K562 (cell line): ENCODE results near the gene ERVK3-1. TPM values are rescaled to one million over a fixed set of nuclear protein-coding genes. Genes with fewer than 3 reads are reported as not detected.

Experiments
- BCOR ChIP-seq: fragments of 450-650 bp; IDR thresholded peaks from 2 replicates; pipeline ENCODE4 v1.6.1; 2016
- DNMT1 ChIP-seq: fragments of 450-650 bp; IDR thresholded peaks from 2 replicates; pipeline ENCODE4 v1.6.1; 2016; ENCODE audit warnings: antibody characterized with exemption, mild to moderate bottlenecking
- HNRNPLL ChIP-seq: fragments of 200-400 bp; formaldehyde crosslinking; IDR thresholded peaks from 2 replicates; pipeline ENCODE4 v1.6.1; 2017; ENCODE audit warnings: low read length, low read depth, mild to moderate bottlenecking; ENCODE audit not compliant: poor library complexity, severe bottlenecking
- SRSF3 ChIP-seq: fragments of 200-400 bp; formaldehyde crosslinking; IDR thresholded peaks from 2 replicates; pipeline ENCODE4 v1.6.1; 2016; ENCODE audit warnings: mild to moderate bottlenecking, low read length, moderate library complexity; ENCODE audit not compliant: insufficient read depth
- polyA plus RNA-seq, 8 experiments: library from polyadenylated mRNA; depleted of rRNA in 4 of 8; stranded (reverse) in 5 of 8; unstranded in 3 of 8; fragments of >200 nt; fragmentation: Nextera tagmentation in 2 of 8; fragmentation: Illumina TruSeq in 1 of 8; extraction: Ambion mirVana in 2 of 8; extraction: Trizol in 1 of 8; gene quantifications; 2 replicates each; pipeline versions ENCODE4 v1.2.1 to v1.2.3, GENCODE V29; 2011 to 2014; ENCODE audit warnings: inconsistent platforms in 1 of 8, missing spikeins in 1 of 8
- total RNA-seq, 7 experiments: library from RNA; depleted of rRNA in 6 of 7; stranded (reverse); fragments of >200 nt in 6 of 7; fragmentation: Illumina TruSeq in 2 of 7; extraction: Trizol in 2 of 7; gene quantifications; 2 replicates each; pipeline versions ENCODE4 v1.2.1 to v1.2.3, GENCODE V29; 2011 to 2021; ENCODE audit warnings: low replicate concordance in 1 of 7
- TF ChIP-seq, protein P1 (sequence below): IDR thresholded peaks from 3 replicates; pipeline ENCODE4 v1.6.1; 2011; ENCODE audit warnings: borderline replicate concordance, mild to moderate bottlenecking, moderate library complexity; ENCODE audit not compliant: insufficient read length; ENCODE audit errors: extremely low read depth
- TF ChIP-seq, protein P2 (sequence below), 2 experiments: fragments of 450-650 bp in 1 of 2; sonication (generic) in 1 of 2; formaldehyde crosslinking in 1 of 2; IDR thresholded peaks; 2 replicates each; pipeline versions ENCODE4 v1.7.1 to v1.9.0; 2016 to 2022; ENCODE audit warnings: inconsistent platforms in 1 of 2, mild to moderate bottlenecking in 1 of 2, missing genetic modification reagents in 1 of 2
- TF ChIP-seq, protein P3 (sequence below): fragments of 450-650 bp; conservative IDR thresholded peaks from 2 replicates; pipeline ENCODE4 v1.6.1; 2016; ENCODE audit warnings: missing genetic modification characterization, low read depth, mild to moderate bottlenecking, missing compliant biosample characterization, moderate library complexity
- TF ChIP-seq, protein P4 (sequence below): fragments of 250-450 bp; sonication (Bioruptor Pico); IDR thresholded peaks from 2 replicates; pipeline ENCODE4 v1.5.1; 2021; ENCODE audit warnings: mild to moderate bottlenecking

ERVK3-1 gene
- total and polyA plus RNA-seq, 9 of the 15 experiments (the other 6 are each of a cell fraction or from before 2014, with no cell fraction given), result 87.6 to 299 (median 119) TPM

DNA sequence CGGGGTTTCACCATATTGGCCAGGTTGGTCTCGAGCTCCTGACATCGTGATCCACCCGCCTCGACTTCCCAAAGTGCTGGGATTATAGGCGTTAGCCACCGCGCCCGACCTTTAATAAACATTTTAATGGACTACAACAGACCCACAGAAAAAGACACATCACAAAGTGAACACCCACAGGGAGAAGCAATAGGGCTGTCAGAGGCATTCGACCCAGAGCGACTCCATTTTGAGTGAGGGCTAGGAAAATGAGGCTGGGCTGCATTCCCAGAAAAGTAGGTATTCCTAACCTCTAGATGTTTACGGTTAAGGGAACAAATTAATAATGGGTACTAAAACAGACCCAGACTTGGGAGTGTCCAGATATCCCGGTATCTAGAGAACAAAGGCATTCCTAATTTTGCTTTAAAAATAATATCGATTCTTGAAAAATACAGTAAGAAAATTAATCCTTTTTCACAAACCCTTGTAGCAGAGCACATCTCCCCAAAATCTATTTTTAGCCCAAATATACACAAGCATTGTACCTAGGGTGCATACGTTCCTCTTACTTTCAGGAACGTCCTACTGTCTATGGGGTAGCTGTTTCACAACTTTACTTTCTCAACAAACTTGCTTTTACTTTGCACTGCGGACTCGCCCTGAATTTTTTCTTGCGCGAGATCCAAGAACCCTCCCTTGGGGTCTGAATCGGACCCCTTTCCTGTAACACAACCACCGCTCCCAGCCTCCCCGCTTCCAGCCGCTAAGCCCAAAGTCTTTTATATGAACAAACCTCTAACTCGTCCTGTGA is 27.2 kb upstream of the ERVK3-1 start (continued):
- TF ChIP-seq, protein P1, sequence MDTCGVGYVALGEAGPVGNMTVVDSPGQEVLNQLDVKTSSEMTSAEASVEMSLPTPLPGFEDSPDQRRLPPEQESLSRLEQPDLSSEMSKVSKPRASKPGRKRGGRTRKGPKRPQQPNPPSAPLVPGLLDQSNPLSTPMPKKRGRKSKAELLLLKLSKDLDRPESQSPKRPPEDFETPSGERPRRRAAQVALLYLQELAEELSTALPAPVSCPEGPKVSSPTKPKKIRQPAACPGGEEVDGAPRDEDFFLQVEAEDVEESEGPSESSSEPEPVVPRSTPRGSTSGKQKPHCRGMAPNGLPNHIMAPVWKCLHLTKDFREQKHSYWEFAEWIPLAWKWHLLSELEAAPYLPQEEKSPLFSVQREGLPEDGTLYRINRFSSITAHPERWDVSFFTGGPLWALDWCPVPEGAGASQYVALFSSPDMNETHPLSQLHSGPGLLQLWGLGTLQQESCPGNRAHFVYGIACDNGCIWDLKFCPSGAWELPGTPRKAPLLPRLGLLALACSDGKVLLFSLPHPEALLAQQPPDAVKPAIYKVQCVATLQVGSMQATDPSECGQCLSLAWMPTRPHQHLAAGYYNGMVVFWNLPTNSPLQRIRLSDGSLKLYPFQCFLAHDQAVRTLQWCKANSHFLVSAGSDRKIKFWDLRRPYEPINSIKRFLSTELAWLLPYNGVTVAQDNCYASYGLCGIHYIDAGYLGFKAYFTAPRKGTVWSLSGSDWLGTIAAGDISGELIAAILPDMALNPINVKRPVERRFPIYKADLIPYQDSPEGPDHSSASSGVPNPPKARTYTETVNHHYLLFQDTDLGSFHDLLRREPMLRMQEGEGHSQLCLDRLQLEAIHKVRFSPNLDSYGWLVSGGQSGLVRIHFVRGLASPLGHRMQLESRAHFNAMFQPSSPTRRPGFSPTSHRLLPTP, result no peak
- TF ChIP-seq, protein P2, sequence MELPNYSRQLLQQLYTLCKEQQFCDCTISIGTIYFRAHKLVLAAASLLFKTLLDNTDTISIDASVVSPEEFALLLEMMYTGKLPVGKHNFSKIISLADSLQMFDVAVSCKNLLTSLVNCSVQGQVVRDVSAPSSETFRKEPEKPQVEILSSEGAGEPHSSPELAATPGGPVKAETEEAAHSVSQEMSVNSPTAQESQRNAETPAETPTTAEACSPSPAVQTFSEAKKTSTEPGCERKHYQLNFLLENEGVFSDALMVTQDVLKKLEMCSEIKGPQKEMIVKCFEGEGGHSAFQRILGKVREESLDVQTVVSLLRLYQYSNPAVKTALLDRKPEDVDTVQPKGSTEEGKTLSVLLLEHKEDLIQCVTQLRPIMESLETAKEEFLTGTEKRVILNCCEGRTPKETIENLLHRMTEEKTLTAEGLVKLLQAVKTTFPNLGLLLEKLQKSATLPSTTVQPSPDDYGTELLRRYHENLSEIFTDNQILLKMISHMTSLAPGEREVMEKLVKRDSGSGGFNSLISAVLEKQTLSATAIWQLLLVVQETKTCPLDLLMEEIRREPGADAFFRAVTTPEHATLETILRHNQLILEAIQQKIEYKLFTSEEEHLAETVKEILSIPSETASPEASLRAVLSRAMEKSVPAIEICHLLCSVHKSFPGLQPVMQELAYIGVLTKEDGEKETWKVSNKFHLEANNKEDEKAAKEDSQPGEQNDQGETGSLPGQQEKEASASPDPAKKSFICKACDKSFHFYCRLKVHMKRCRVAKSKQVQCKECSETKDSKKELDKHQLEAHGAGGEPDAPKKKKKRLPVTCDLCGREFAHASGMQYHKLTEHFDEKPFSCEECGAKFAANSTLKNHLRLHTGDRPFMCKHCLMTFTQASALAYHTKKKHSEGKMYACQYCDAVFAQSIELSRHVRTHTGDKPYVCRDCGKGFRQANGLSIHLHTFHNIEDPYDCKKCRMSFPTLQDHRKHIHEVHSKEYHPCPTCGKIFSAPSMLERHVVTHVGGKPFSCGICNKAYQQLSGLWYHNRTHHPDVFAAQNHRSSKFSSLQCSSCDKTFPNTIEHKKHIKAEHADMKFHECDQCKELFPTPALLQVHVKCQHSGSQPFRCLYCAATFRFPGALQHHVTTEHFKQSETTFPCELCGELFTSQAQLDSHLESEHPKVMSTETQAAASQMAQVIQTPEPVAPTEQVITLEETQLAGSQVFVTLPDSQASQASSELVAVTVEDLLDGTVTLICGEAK (IDR thresholded peaks at IDR 0.05), result peak; percentile 21; the same call in 1 of the 2 replicates
- TF ChIP-seq, protein P2 (CRISPR knock-in tag; IDR thresholded peaks at IDR 0.05), result no peak
- TF ChIP-seq SRSF3 (no peak), HNRNPLL (no peak), DNMT1 (no peak), BCOR (no peak)
- TF ChIP-seq, protein P3, sequence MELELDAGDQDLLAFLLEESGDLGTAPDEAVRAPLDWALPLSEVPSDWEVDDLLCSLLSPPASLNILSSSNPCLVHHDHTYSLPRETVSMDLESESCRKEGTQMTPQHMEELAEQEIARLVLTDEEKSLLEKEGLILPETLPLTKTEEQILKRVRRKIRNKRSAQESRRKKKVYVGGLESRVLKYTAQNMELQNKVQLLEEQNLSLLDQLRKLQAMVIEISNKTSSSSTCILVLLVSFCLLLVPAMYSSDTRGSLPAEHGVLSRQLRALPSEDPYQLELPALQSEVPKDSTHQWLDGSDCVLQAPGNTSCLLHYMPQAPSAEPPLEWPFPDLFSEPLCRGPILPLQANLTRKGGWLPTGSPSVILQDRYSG (tag), result peak; percentile 89
- TF ChIP-seq, protein P4, sequence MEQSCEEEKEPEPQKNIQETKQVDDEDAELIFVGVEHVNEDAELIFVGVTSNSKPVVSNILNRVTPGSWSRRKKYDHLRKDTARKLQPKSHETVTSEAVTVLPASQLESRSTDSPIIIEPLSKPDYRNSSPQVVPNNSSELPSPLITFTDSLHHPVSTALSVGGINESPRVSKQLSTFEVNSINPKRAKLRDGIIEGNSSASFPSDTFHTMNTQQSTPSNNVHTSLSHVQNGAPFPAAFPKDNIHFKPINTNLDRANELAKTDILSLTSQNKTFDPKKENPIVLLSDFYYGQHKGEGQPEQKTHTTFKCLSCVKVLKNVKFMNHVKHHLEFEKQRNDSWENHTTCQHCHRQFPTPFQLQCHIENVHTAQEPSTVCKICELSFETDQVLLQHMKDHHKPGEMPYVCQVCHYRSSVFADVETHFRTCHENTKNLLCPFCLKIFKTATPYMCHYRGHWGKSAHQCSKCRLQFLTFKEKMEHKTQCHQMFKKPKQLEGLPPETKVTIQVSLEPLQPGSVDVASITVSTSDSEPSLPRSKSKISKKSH (CRISPR knock-in tag), result no peak
